CD14-positive monocyte (primary cell): Measurements from ENCODE around the gene OCIAD2. TPM values are rescaled to one million over a fixed set of nuclear protein-coding genes. Genes with fewer than 3 reads are reported as not detected.

ENCODE experiments used
- DNase-seq, 3 donors: peaks; one replicate each; pipeline ENCODE4 v3.0.0-alpha.2; 2011 to 2022
- H2AFZ ChIP-seq: 2 replicates; pipeline ENCODE4 v1.6.0; 2012; ENCODE audit warnings: mild to moderate bottlenecking, low read depth, low read length, inconsistent platforms; ENCODE audit not compliant: insufficient read depth, poor library complexity, severe bottlenecking
- H3K27ac ChIP-seq, 2 donors: 1 replicate in 1 of 2; 2 replicates in 1 of 2; pipeline ENCODE4 v1.5.1; 2012 to 2013; ENCODE audit warnings: low read length in 2 of 2, control low read depth in 1 of 2, inconsistent platforms in 1 of 2, low read depth in 1 of 2, mild to moderate bottlenecking in 1 of 2
- H3K27me3 ChIP-seq, 2 donors: one replicate each; pipeline versions ENCODE4 v1.6.0 to v1.6.1; 2011 to 2013; ENCODE audit warnings: low read length in 2 of 2; ENCODE audit not compliant: control insufficient read depth in 2 of 2, insufficient read depth in 2 of 2
- H3K36me3 ChIP-seq, 2 donors: replicated peaks in 1 of 2; 1 replicate in 1 of 2; 2 replicates in 1 of 2; pipeline versions ENCODE4 v1.5.1 to v1.6.1; 2012 to 2013; ENCODE audit warnings: low read length in 2 of 2, control low read depth in 1 of 2, inconsistent platforms in 1 of 2, mild to moderate bottlenecking in 1 of 2; ENCODE audit not compliant: insufficient read depth in 2 of 2, control insufficient read depth in 1 of 2
- H3K4me1 ChIP-seq, 2 donors: 1 replicate in 1 of 2; 2 replicates in 1 of 2; pipeline versions ENCODE4 v1.5.1 to v1.6.1; 2012 to 2013; ENCODE audit warnings: low read length in 2 of 2, control low read depth in 1 of 2, inconsistent platforms in 1 of 2, mild to moderate bottlenecking in 1 of 2, moderate library complexity in 1 of 2; ENCODE audit not compliant: insufficient read depth in 2 of 2, control insufficient read depth in 1 of 2
- H3K4me2 ChIP-seq: replicated peaks from 2 replicates; pipeline ENCODE3; 2012; ENCODE audit warnings: low read length, moderate library complexity, mild to moderate bottlenecking; ENCODE audit not compliant: poor library complexity, severe bottlenecking; ENCODE audit errors: extremely low read depth
- H3K4me3 ChIP-seq, 3 experiments: fragments of 200-600 bp in 1 of 3; sonication (generic) in 1 of 3; replicated peaks in 1 of 3; 1 replicate in 2 of 3; 2 replicates in 1 of 3; pipeline ENCODE4 v1.5.1; 2011 to 2013; ENCODE audit warnings: low read length in 3 of 3, mild to moderate bottlenecking in 3 of 3, control low read depth in 2 of 3, low read depth in 2 of 3, inconsistent platforms in 1 of 3, moderate library complexity in 1 of 3
- H3K79me2 ChIP-seq: 2 replicates; pipeline ENCODE4 v1.6.0; 2012; ENCODE audit warnings: mild to moderate bottlenecking, control low read depth, inconsistent platforms, low read length, moderate library complexity; ENCODE audit not compliant: insufficient read depth
- H3K9ac ChIP-seq: 2 replicates; pipeline ENCODE4 v1.6.0; 2017; ENCODE audit warnings: low read length, mild to moderate bottlenecking; ENCODE audit not compliant: insufficient read depth, poor library complexity, severe bottlenecking
- H3K9me3 ChIP-seq, 2 donors: replicated peaks in 1 of 2; 1 replicate in 1 of 2; 2 replicates in 1 of 2; pipeline versions ENCODE4 v1.5.1 to v1.6.1; 2012 to 2013; ENCODE audit warnings: low read length in 2 of 2, control low read depth in 1 of 2; ENCODE audit not compliant: control insufficient read depth in 1 of 2, insufficient read depth in 1 of 2
- H4K20me1 ChIP-seq: 2 replicates; pipeline ENCODE4 v1.6.0; 2012; ENCODE audit warnings: mild to moderate bottlenecking, low read length, control low read depth, moderate library complexity; ENCODE audit not compliant: insufficient read depth
- H3K27ac Mint-ChIP-seq, 7 donors: one replicate each; pipeline ENCODE4 v1.8.0; 2020; ENCODE audit warnings: mild to moderate bottlenecking in 7 of 7, mixed read lengths in 7 of 7, moderate library complexity in 6 of 7, inconsistent platforms in 2 of 7
- H3K27me3 Mint-ChIP-seq, 3 donors: one replicate each; pipeline ENCODE4 v1.8.0; 2021 to 2022; ENCODE audit warnings: low read depth in 3 of 3, mild to moderate bottlenecking in 3 of 3, mixed read lengths in 3 of 3, moderate library complexity in 3 of 3, inconsistent platforms in 1 of 3
- H3K36me3 Mint-ChIP-seq, 2 donors: one replicate each; pipeline ENCODE4 v1.8.0; 2020; ENCODE audit warnings: mixed read lengths in 2 of 2, inconsistent platforms in 1 of 2, mild to moderate bottlenecking in 1 of 2
- H3K4me1 Mint-ChIP-seq: one replicate; pipeline ENCODE4 v1.8.0; 2020; ENCODE audit warnings: mild to moderate bottlenecking, mixed read lengths
- H3K4me3 Mint-ChIP-seq, 2 donors: one replicate each; pipeline ENCODE4 v1.8.0; 2020; ENCODE audit warnings: mild to moderate bottlenecking in 2 of 2, mixed read lengths in 2 of 2, moderate library complexity in 1 of 2
- H3K9me3 Mint-ChIP-seq, 7 donors: one replicate each; pipeline ENCODE4 v1.8.0; 2020 to 2022; ENCODE audit warnings: mixed read lengths in 7 of 7, mild to moderate bottlenecking in 6 of 7, moderate library complexity in 6 of 7, inconsistent platforms in 2 of 7
- WGBS: methylation state at CpG from one replicate; pipeline ENCODE4 v1.1.5; 2013; ENCODE audit warnings: missing lambda C conversion rate; ENCODE audit not compliant: insufficient coverage; 5-methylcytosine and 5-hydroxymethylcytosine counted together
- intact Hi-C, 2 donors: fragments of 100-400 bp; cut with micrococcal nuclease; formaldehyde crosslinking; loops; one replicate each; pipeline versions ENCODE4 v1.15.0 to v1.15.1; 2023
- polyA plus RNA-seq, 3 donors: library from polyadenylated mRNA; depleted of rRNA in 1 of 3; unstranded in 2 of 3; stranded (reverse) in 1 of 3; fragments of 300-500 nt in 2 of 3; fragments of >200 nt in 1 of 3; fragmentation: Illumina TruSeq in 2 of 3; gene quantifications; 1 replicate in 2 of 3; 2 replicates in 1 of 3; pipeline ENCODE4 v1.2.3, GENCODE V29; 2012 to 2021
- TF ChIP-seq, protein P1 (sequence below): fragments of 200-600 bp; IDR thresholded peaks from one replicate; pipeline ENCODE4 v1.8.0; 2022; ENCODE audit warnings: antibody characterized with exemption, mild to moderate bottlenecking

The OCIAD2 gene
- polyA plus RNA-seq, 3 donors: 2.1 to 3.1 (median 2.9) TPM

DNA sequence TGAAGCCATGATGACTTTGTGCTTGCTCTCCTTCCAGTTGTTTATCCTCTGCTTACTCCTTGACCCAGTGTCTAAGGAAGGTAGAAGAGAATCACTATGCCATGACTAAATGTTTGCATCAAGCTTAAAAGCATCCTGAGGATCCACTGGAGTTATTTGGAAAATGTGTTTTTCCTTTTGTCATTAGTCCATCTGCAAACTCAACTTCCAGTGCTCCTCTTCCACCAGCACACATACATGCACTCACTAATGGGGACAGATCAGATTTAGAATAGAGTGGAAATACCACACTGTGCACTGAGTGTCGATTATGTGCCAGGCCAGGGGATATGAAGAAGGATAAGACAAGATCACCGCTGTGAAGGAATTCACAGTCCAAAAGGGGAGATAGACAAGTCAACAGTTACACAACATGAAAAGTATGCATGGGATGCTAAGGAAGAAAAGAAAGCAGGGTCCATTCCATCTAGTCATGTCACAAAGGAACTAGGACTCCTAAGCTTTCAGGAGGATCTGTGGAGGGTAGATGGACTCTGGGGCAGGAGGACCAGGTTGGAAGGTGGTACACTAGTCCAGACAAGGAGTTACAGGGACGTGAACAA is 1.9 kb downstream of the OCIAD2 start:
- peaks cover 0 to 3% of the 10 kb centered on the region in 2 donors for H3K27me3 ChIP-seq
- H3K4me3 ChIP-seq: no peak overlapping the region
- Mint-ChIP-seq H3K9me3 (peaks cover 0 to 6% (median 0%) of the 10 kb centered on the region in 7 donors), H3K4me3 (no peak overlapping the region), H3K4me1 (peaks cover 15% of the 10 kb centered on the region), H3K27ac (no peak overlapping the region), H3K27me3 (peaks cover 4 to 9% (median 6%) of the 10 kb centered on the region in 3 donors), H3K36me3 (peaks cover 0 to 2% of the 10 kb centered on the region in 2 donors)
- TF ChIP-seq, protein P1, sequence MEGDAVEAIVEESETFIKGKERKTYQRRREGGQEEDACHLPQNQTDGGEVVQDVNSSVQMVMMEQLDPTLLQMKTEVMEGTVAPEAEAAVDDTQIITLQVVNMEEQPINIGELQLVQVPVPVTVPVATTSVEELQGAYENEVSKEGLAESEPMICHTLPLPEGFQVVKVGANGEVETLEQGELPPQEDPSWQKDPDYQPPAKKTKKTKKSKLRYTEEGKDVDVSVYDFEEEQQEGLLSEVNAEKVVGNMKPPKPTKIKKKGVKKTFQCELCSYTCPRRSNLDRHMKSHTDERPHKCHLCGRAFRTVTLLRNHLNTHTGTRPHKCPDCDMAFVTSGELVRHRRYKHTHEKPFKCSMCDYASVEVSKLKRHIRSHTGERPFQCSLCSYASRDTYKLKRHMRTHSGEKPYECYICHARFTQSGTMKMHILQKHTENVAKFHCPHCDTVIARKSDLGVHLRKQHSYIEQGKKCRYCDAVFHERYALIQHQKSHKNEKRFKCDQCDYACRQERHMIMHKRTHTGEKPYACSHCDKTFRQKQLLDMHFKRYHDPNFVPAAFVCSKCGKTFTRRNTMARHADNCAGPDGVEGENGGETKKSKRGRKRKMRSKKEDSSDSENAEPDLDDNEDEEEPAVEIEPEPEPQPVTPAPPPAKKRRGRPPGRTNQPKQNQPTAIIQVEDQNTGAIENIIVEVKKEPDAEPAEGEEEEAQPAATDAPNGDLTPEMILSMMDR: no peak
- no peak overlapping the region for H3K9ac ChIP-seq
- no peak overlapping the region for H3K4me2 ChIP-seq
- H3K4me1 ChIP-seq: peaks cover 6 to 9% of the 10 kb centered on the region in 2 donors
- DNase-seq: no peak
- intact Hi-C loops: no loop called here
- H3K79me2 ChIP-seq: no peaks in the 10 kb centered on the region
- H2AFZ ChIP-seq: no peak overlapping the region
- H3K27ac ChIP-seq: no peak overlapping the region
- no peaks in the 10 kb centered on the region for H3K9me3 ChIP-seq
- no peaks in the 10 kb centered on the region for H4K20me1 ChIP-seq
- 92% methylated on average over 3 of the region's 3 CpGs for WGBS
- H3K36me3 ChIP-seq: no peaks in the 10 kb centered on the region

DNA sequence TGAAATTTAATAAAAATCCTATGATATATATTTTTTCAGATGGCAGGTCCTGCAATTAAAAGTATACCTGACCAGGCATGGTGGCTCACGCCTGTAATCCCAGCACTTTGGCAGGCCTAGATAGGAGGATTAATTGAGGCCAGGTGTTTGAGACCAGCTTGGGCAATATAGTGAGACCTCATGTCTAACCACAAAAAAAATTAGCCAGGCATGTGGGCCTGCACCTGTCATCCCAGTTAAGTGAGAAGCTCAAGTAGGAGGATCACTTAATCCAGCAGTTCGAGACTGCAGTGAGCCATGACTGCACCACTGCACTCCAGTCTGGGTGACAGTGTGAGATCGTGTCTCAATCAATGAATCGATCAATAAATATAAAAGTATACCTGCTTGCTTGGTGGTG is 2.5 kb downstream of the OCIAD2 start:
- peaks cover 21% of the 10 kb centered on the region for H3K4me1 Mint-ChIP-seq
- Histone ChIP-seq H3K4me2 (no peak overlapping the region), H4K20me1 (no peaks in the 10 kb centered on the region), H3K4me3 (no peak overlapping the region), H3K27ac (no peak overlapping the region), H3K9ac (no peak overlapping the region), H3K27me3 (peaks cover 0 to 3% of the 10 kb centered on the region in 2 donors), H3K4me1 (peaks cover 6 to 9% of the 10 kb centered on the region in 2 donors), H3K36me3 (no peaks in the 10 kb centered on the region), H3K79me2 (no peaks in the 10 kb centered on the region), H3K9me3 (no peaks in the 10 kb centered on the region), H2AFZ (no peak overlapping the region)
- H3K36me3 Mint-ChIP-seq: peaks cover 0 to 2% of the 10 kb centered on the region in 2 donors
- WGBS: 100% methylated on average over 3 of the region's 4 CpGs
- peaks cover 0 to 6% (median 0%) of the 10 kb centered on the region in 7 donors for H3K9me3 Mint-ChIP-seq
- intact Hi-C loops: no loop called here
- TF ChIP-seq, protein P1: no peak
- H3K4me3 Mint-ChIP-seq: no peak overlapping the region
- H3K27ac Mint-ChIP-seq: no peak overlapping the region
- peaks cover 4 to 9% (median 6%) of the 10 kb centered on the region in 3 donors for H3K27me3 Mint-ChIP-seq
- DNase-seq: no peak
